Calu3 (cell line): ENCODE results near the gene C12orf75. TPM values are rescaled to one million over a fixed set of nuclear protein-coding genes. Genes with fewer than 3 reads are reported as not detected.
"Not testable (repeated sequence)": the region's sequence is repeated elsewhere in the genome, so short reads cannot be mapped to it uniquely, and the experiment has no call there.

Experiments used
- BruUV-seq: library from RNA; stranded (reverse); fragments of 400-500 nt; replicated peaks from 2 replicates; lab custom pipeline; 2021; lab: Mats Ljungman, UMichigan
- CTCF ChIA-PET: fragments of 300-600 bp; sonication (Branson Sonifier 250); formaldehyde crosslinking; loops from one replicate; lab custom pipeline; 2022; ENCODE audit warnings: antibody characterized with exemption; lab: Charles Lee
- DNase-seq: peaks from one replicate; pipeline ENCODE4 v3.0.0; 2022
- H3K27ac Mint-ChIP-seq: one replicate; pipeline ENCODE4 v1.8.0; 2022; ENCODE audit warnings: mixed read lengths; ENCODE audit not compliant: unreplicated experiment
- H3K27me3 Mint-ChIP-seq: one replicate; pipeline ENCODE4 v1.8.0; 2022; ENCODE audit warnings: mixed read lengths; ENCODE audit not compliant: unreplicated experiment
- H3K36me3 Mint-ChIP-seq: one replicate; pipeline ENCODE4 v1.8.0; 2022; ENCODE audit warnings: mild to moderate bottlenecking, moderate library complexity, mixed read lengths; ENCODE audit not compliant: insufficient read depth, unreplicated experiment
- H3K4me1 Mint-ChIP-seq: one replicate; pipeline ENCODE4 v1.8.0; 2022; ENCODE audit warnings: mild to moderate bottlenecking, low read depth, mixed read lengths; ENCODE audit not compliant: unreplicated experiment
- H3K4me3 Mint-ChIP-seq: one replicate; pipeline ENCODE4 v1.8.0; 2022; ENCODE audit warnings: mild to moderate bottlenecking, low read depth, moderate library complexity, mixed read lengths; ENCODE audit not compliant: unreplicated experiment
- H3K9me3 Mint-ChIP-seq: one replicate; pipeline ENCODE4 v1.8.0; 2022; ENCODE audit warnings: low read depth, mixed read lengths; ENCODE audit not compliant: unreplicated experiment
- CTCF ChIP-seq: fragments of 200-600 bp; IDR thresholded peaks from one replicate; pipeline ENCODE4 v1.8.0; 2022; ENCODE audit warnings: antibody characterized with exemption; ENCODE audit not compliant: unreplicated experiment
- intact Hi-C: fragments of 100-400 bp; cut with micrococcal nuclease; formaldehyde crosslinking; loops from one replicate; pipeline ENCODE4 v1.10.0; 2022; ENCODE audit not compliant: unreplicated experiment
- total RNA-seq: library from RNA; stranded (reverse); gene quantifications from 2 replicates; pipeline ENCODE4 v1.2.3, GENCODE V29; 2022

C12orf75 gene
- total RNA-seq, 1 experiment from 2014 or later, result 363 TPM

GRCh38 chr12:105402366-105402765 lies 71.9 kb downstream of the C12orf75 start:
- Mint-ChIP-seq H3K4me1 (no peaks in the 10 kb centered on the region), H3K27me3 (no peaks in the 10 kb centered on the region), H3K4me3 (no peak overlapping the region), H3K36me3 (no peaks in the 10 kb centered on the region), H3K27ac (no peak overlapping the region), H3K9me3 (peaks cover 9% of the 10 kb centered on the region)
- BruUV-seq, result no TSS peak
- DNase-seq, result no peak
- no peak for TF ChIP-seq CTCF
- intact Hi-C loops, result no loop called here
- CTCF ChIA-PET, result no interaction called here

DNA sequence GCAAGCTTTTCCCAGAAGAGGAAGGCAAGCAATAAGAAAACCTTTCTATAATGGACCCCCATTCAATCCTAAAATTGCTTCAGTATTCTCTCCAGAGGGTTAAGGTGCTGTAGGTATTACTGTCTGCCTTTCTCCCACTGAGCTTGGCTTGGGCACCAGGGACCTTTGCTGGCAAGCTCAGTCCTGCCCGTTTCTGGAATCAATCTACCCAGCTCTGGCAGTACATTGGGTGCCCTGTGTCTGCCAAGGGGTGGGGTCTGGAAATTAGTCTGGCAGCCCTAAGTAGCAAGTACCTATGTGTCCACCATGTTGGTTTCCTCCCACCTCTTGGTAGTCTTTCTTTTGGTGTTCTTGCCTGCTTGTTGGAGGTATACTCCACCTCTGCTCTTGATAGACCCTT lies 72.6 kb downstream of the C12orf75 start:
- Mint-ChIP-seq H3K36me3 (no peaks in the 10 kb centered on the region), H3K27ac (no peak overlapping the region), H3K9me3 (peaks cover 8% of the 10 kb centered on the region), H3K27me3 (no peaks in the 10 kb centered on the region), H3K4me1 (no peaks in the 10 kb centered on the region), H3K4me3 (no peak overlapping the region)
- CTCF ChIA-PET, result no interaction called here
- TF ChIP-seq CTCF, result no peak
- no TSS peak for BruUV-seq
- intact Hi-C loops, result no loop called here
- DNase-seq, result no peak

DNA sequence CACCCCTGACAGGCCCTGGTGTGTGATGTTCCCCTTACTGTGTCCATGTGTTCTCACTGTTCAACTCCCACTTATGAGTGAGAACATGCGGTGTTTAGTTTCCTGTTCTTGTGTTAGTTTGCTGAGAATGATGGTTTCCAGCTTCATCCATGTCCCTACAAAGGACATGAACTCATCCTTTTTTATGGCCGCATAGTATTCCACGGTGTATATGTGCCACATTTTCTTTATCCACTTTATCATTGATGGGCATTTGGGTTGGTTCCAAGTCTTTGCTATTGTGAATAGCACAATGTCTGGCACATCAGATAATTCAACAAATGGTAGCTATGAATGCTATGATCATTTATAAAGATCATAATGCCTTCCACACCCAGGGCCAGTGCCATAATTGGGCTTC lies 73.6 kb downstream of the C12orf75 start:
- H3K27me3 Mint-ChIP-seq, DNase-seq, H3K4me3 Mint-ChIP-seq, H3K36me3 Mint-ChIP-seq, intact Hi-C loops, H3K9me3 Mint-ChIP-seq, BruUV-seq, H3K27ac Mint-ChIP-seq, H3K4me1 Mint-ChIP-seq: not testable (repeated sequence)
- CTCF ChIA-PET, result interaction anchor here (0.6 kb wide), 1 partner anchor 287 kb away, joined by 3 read pairs; no protein-coding TSS in a partner anchor

DNA sequence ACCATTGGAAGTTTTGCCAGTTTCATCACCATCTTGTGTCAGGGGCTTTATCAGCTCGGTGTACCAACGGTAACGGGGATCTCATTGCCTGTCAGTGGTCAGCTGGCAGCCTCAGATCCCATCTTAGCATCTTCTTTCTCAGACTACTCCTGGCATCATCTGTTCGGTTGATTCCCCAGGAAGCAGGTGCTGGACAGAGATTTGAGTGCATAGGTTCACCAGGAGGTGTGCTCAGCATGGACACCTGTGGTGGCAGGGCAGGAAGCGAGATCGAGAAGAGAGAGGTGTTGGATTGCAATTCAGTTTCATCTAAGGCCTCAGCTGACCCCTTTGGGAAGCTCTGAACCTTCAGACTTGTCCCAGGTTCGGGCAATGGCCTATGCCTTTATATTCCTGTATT lies 76.0 kb downstream of the C12orf75 start:
- BruUV-seq, result no TSS peak
- intact Hi-C loops, result no loop called here
- Mint-ChIP-seq H3K4me1 (peaks cover 10% of the 10 kb centered on the region), H3K9me3 (no peaks in the 10 kb centered on the region), H3K27me3 (no peaks in the 10 kb centered on the region), H3K27ac (no peak overlapping the region), H3K4me3 (no peak overlapping the region), H3K36me3 (no peaks in the 10 kb centered on the region)
- no peak for TF ChIP-seq CTCF
- CTCF ChIA-PET, result no interaction called here
- DNase-seq, result no peak

DNA sequence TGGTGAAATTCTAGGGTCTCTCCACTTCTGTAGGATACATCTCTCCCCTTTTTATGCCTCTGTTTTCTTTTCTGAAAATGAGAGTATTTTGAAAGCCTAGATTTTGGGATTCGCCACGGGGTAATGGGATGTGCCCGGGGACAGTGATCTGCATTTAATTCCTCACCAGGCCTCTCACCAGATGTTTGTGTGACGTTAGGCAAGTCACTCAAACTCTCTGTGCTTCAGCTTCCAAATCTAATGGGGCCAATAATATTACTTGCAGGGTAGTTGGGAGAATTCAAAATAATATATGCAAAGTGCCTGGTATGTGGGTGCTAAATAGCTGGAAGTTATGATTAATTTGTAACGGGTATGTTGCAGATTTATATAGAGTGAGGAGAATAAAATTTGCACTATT lies 78.8 kb downstream of the C12orf75 start:
- Mint-ChIP-seq H3K27ac (no peak overlapping the region), H3K4me1 (peaks cover 10% of the 10 kb centered on the region), H3K9me3 (no peaks in the 10 kb centered on the region), H3K4me3 (no peak overlapping the region), H3K27me3 (no peaks in the 10 kb centered on the region), H3K36me3 (no peaks in the 10 kb centered on the region)
- no peak for DNase-seq
- no peak for TF ChIP-seq CTCF
- intact Hi-C loops, result no loop called here
- BruUV-seq, result no TSS peak
- CTCF ChIA-PET, result no interaction called here
